HepG2 (cell line): ENCODE results near the gene LCK. TPM values are rescaled to one million over a fixed set of nuclear protein-coding genes. Genes with fewer than 3 reads are reported as not detected.

Experiments used
- KDM1A ChIP-seq: IDR thresholded peaks from 2 replicates; pipeline ENCODE4 v1.6.1; 2016; ENCODE audit warnings: missing compliant biosample characterization
- SMARCC2 ChIP-seq: fragments of 450-650 bp; IDR thresholded peaks from 2 replicates; pipeline ENCODE4 v1.6.1; 2017; ENCODE audit warnings: antibody characterized with exemption, mild to moderate bottlenecking
- ZNF17 ChIP-seq: sonication (generic); formaldehyde crosslinking; IDR thresholded peaks from 2 replicates; pipeline ENCODE4 v1.5.0; 2020; ENCODE audit warnings: mild to moderate bottlenecking, missing genetic modification reagents
- ZNF343 ChIP-seq: sonication (generic); formaldehyde crosslinking; IDR thresholded peaks from 2 replicates; pipeline ENCODE4 v1.4.0; 2020; ENCODE audit warnings: mild to moderate bottlenecking, missing genetic modification reagents
- ZNF44 ChIP-seq: sonication (generic); formaldehyde crosslinking; IDR thresholded peaks from 2 replicates; pipeline ENCODE4 v1.5.1; 2020; ENCODE audit warnings: mild to moderate bottlenecking, missing genetic modification reagents
- ZNF460 ChIP-seq: sonication (generic); formaldehyde crosslinking; IDR thresholded peaks from 2 replicates; pipeline ENCODE4 v1.5.1; 2020; ENCODE audit warnings: missing genetic modification reagents, mild to moderate bottlenecking, borderline replicate concordance
- ZNF672 ChIP-seq: sonication (generic); formaldehyde crosslinking; IDR thresholded peaks from 2 replicates; pipeline ENCODE4 v1.8.1; 2022; ENCODE audit warnings: missing genetic modification reagents
- polyA plus RNA-seq, 8 experiments: library from polyadenylated mRNA; depleted of rRNA in 3 of 8; stranded (reverse) in 7 of 8; unstranded in 1 of 8; fragments of >200 nt; fragmentation: Illumina TruSeq in 4 of 8; extraction: Trizol in 4 of 8; gene quantifications; 2 replicates each; pipeline versions ENCODE4 v1.2.1 to v1.2.3, GENCODE V29; 2011 to 2016; ENCODE audit warnings: low read depth in 4 of 8, missing spikeins in 1 of 8, mixed read lengths in 1 of 8; ENCODE audit not compliant: insufficient read depth in 1 of 8
- total RNA-seq, 5 experiments: library from RNA; depleted of rRNA; stranded (reverse); fragments of >200 nt; fragmentation: Illumina TruSeq; extraction: Trizol; gene quantifications; 2 replicates each; pipeline ENCODE4 v1.2.3, GENCODE V29; 2016; ENCODE audit warnings: low read depth in 1 of 5
- TF ChIP-seq, protein P1 (sequence below): sonication (generic); formaldehyde crosslinking; IDR thresholded peaks from 2 replicates; pipeline ENCODE4 v1.5.0; 2020; ENCODE audit warnings: mild to moderate bottlenecking, missing genetic modification reagents, borderline replicate concordance
- TF ChIP-seq, protein P2 (sequence below): sonication (generic); formaldehyde crosslinking; IDR thresholded peaks from 2 replicates; pipeline ENCODE4 v1.8.1; 2022; ENCODE audit warnings: low read depth, mild to moderate bottlenecking, missing genetic modification reagents
- TF ChIP-seq, protein P3 (sequence below): sonication (generic); formaldehyde crosslinking; conservative IDR thresholded peaks from 2 replicates; pipeline ENCODE4 v1.4.0; 2020; ENCODE audit warnings: missing genetic modification reagents
- TF ChIP-seq, protein P4 (sequence below): sonication (generic); formaldehyde crosslinking; IDR thresholded peaks from 2 replicates; pipeline ENCODE4 v1.5.1; 2020; ENCODE audit warnings: mild to moderate bottlenecking, missing genetic modification reagents, borderline replicate concordance
- TF ChIP-seq, protein P5 (sequence below): sonication (generic); formaldehyde crosslinking; IDR thresholded peaks from 2 replicates; pipeline ENCODE4 v1.5.0; 2020; ENCODE audit warnings: mild to moderate bottlenecking, missing genetic modification reagents, borderline replicate concordance

Gene LCK
- total and polyA plus RNA-seq, 2 of the 13 experiments (the other 11 are each of a cell fraction or from before 2014, with no cell fraction given), result 0.93 to 1.8 TPM

DNA sequence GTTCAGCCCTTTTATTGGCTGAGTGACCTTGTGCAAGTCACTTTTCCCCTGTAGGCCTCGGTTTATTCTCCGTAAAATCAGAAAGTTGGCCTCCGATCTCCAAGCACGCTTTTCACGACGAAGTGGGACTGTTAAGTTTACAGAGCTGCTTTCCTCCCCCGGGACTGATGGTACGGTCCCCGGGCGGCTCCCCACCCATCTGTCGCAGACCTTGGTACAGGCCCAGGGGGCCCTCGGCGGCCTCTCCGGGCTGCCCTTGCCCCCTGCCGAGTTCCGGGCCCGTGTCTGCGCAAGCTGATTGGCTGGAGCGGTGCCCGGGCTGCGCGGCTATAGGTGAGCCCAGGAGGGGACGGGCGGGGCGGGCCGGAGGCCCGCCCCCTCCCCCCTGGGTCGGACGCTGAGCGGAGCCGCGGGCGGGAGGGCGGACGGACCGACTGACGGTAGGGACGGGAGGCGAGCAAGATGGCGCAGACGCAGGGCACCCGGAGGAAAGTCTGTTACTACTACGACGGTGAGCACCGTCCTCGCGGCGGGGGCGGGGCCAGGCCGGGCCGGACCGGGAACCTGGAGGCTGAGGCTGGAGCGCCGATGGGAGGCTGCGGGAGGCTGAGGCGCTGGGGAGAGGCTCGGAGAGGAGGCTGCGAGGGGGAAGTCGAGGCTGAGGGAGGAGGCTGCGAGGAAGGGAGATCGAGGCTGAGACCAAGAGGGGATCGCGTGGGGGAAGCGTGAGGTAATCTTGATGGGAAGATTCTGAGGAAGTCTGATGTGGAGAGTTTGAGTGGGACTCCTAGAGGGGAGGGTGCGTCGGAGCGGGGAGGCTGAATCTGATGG is 40.9 kb downstream of the LCK start, which contains the start of gene HDAC1 (continued):
- TF ChIP-seq ZNF672 (CRISPR knock-in tag) (0 out of 2 replicates have a peak, but pooled peaks have one; percentile 51), ZNF44 (CRISPR knock-in tag) (no peak), ZNF460 (no peak; the same call in 1 of the 2 replicates), ZNF343 (no peak), ZNF17 (CRISPR knock-in tag) (no peak), SMARCC2 (no peak), KDM1A (CRISPR knock-in tag) (peak; percentile 84)
- TF ChIP-seq, protein P1, sequence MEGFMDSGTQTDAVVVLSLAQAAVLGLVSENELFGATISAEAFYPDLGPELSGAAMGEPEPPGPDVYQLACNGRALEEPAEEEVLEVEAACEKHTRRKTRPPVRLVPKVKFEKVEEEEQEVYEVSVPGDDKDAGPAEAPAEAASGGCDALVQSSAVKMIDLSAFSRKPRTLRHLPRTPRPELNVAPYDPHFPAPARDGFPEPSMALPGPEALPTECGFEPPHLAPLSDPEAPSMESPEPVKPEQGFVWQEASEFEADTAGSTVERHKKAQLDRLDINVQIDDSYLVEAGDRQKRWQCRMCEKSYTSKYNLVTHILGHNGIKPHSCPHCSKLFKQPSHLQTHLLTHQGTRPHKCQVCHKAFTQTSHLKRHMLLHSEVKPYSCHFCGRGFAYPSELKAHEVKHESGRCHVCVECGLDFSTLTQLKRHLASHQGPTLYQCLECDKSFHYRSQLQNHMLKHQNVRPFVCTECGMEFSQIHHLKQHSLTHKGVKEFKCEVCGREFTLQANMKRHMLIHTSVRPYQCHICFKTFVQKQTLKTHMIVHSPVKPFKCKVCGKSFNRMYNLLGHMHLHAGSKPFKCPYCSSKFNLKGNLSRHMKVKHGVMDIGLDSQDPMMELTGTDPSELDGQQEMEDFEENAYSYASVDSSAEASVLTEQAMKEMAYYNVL (CRISPR knock-in tag), result no peak
- TF ChIP-seq, protein P2, sequence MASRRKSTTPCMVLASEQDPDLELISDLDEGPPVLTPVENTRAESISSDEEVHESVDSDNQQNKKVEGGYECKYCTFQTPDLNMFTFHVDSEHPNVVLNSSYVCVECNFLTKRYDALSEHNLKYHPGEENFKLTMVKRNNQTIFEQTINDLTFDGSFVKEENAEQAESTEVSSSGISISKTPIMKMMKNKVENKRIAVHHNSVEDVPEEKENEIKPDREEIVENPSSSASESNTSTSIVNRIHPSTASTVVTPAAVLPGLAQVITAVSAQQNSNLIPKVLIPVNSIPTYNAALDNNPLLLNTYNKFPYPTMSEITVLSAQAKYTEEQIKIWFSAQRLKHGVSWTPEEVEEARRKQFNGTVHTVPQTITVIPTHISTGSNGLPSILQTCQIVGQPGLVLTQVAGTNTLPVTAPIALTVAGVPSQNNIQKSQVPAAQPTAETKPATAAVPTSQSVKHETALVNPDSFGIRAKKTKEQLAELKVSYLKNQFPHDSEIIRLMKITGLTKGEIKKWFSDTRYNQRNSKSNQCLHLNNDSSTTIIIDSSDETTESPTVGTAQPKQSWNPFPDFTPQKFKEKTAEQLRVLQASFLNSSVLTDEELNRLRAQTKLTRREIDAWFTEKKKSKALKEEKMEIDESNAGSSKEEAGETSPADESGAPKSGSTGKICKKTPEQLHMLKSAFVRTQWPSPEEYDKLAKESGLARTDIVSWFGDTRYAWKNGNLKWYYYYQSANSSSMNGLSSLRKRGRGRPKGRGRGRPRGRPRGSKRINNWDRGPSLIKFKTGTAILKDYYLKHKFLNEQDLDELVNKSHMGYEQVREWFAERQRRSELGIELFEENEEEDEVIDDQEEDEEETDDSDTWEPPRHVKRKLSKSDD, result no peak
- TF ChIP-seq, protein P3, sequence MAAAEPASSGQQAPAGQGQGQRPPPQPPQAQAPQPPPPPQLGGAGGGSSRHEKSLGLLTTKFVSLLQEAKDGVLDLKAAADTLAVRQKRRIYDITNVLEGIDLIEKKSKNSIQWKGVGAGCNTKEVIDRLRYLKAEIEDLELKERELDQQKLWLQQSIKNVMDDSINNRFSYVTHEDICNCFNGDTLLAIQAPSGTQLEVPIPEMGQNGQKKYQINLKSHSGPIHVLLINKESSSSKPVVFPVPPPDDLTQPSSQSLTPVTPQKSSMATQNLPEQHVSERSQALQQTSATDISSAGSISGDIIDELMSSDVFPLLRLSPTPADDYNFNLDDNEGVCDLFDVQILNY (CRISPR knock-in tag), result no peak
- TF ChIP-seq, protein P4, sequence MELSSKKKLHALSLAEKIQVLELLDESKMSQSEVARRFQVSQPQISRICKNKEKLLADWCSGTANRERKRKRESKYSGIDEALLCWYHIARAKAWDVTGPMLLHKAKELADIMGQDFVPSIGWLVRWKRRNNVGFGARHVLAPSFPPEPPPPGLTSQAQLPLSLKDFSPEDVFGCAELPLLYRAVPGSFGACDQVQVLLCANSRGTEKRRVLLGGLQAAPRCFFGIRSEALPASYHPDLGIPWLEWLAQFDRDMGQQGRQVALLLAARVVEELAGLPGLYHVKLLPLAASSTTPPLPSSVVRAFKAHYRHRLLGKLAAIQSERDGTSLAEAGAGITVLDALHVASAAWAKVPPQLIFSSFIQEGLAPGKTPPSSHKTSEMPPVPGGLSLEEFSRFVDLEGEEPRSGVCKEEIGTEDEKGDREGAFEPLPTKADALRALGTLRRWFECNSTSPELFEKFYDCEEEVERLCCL (CRISPR knock-in tag), result no peak
- TF ChIP-seq, protein P5, sequence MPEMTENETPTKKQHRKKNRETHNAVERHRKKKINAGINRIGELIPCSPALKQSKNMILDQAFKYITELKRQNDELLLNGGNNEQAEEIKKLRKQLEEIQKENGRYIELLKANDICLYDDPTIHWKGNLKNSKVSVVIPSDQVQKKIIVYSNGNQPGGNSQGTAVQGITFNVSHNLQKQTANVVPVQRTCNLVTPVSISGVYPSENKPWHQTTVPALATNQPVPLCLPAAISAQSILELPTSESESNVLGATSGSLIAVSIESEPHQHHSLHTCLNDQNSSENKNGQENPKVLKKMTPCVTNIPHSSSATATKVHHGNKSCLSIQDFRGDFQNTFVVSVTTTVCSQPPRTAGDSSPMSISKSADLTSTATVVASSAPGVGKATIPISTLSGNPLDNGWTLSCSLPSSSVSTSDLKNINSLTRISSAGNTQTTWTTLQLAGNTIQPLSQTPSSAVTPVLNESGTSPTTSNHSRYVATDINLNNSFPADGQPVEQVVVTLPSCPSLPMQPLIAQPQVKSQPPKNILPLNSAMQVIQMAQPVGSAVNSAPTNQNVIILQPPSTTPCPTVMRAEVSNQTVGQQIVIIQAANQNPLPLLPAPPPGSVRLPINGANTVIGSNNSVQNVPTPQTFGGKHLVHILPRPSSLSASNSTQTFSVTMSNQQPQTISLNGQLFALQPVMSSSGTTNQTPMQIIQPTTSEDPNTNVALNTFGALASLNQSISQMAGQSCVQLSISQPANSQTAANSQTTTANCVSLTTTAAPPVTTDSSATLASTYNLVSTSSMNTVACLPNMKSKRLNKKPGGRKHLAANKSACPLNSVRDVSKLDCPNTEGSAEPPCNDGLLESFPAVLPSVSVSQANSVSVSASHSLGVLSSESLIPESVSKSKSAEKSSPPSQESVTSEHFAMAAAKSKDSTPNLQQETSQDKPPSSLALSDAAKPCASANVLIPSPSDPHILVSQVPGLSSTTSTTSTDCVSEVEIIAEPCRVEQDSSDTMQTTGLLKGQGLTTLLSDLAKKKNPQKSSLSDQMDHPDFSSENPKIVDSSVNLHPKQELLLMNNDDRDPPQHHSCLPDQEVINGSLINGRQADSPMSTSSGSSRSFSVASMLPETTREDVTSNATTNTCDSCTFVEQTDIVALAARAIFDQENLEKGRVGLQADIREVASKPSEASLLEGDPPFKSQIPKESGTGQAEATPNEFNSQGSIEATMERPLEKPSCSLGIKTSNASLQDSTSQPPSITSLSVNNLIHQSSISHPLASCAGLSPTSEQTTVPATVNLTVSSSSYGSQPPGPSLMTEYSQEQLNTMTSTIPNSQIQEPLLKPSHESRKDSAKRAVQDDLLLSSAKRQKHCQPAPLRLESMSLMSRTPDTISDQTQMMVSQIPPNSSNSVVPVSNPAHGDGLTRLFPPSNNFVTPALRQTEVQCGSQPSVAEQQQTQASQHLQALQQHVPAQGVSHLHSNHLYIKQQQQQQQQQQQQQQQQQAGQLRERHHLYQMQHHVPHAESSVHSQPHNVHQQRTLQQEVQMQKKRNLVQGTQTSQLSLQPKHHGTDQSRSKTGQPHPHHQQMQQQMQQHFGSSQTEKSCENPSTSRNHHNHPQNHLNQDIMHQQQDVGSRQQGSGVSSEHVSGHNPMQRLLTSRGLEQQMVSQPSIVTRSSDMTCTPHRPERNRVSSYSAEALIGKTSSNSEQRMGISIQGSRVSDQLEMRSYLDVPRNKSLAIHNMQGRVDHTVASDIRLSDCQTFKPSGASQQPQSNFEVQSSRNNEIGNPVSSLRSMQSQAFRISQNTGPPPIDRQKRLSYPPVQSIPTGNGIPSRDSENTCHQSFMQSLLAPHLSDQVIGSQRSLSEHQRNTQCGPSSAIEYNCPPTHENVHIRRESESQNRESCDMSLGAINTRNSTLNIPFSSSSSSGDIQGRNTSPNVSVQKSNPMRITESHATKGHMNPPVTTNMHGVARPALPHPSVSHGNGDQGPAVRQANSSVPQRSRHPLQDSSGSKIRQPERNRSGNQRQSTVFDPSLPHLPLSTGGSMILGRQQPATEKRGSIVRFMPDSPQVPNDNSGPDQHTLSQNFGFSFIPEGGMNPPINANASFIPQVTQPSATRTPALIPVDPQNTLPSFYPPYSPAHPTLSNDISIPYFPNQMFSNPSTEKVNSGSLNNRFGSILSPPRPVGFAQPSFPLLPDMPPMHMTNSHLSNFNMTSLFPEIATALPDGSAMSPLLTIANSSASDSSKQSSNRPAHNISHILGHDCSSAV (CRISPR knock-in tag), result no peak
